ENCODE measurements around the gene PRRC2C. TPM values are rescaled to one million over a fixed set of nuclear protein-coding genes. Genes with fewer than 3 reads are reported as not detected.

Gene PRRC2C
- polyA plus RNA-seq, 1 donor from 2014 or later = 42.4 TPM

DNA sequence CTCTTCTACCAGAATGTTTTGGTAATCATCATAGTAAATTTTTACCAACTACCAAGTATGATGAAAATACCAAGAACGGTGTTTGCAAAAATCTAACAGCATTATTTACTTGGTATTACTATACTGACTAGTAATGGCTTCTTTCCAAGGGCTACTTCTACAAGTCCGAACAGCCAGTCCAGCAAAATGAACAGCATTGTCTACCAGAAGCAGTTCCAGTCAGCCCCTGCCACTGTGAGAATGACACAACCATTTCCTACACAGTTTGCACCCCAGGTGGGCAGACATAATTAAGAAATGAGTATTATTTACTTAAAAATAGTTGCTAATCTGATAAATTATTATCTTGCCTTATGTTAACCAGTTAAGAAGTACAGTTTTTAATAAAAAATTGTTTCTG lies 102.9 kb downstream of the PRRC2C start:
- Histone ChIP-seq H3K9me2 (ENCODE audit: insufficient read depth, low read length) (no peaks in the 10 kb centered on the region), H3K4me2 (ENCODE audit: low read length) (no peak overlapping the region), H3K36me3 (ENCODE audit: insufficient read depth, low read length) (peaks cover 18% of the 10 kb centered on the region), H4K20me1 (ENCODE audit: insufficient read depth) (no peaks in the 10 kb centered on the region), H3K27ac (ENCODE audit: low read length) (no peak overlapping the region), H3K9ac (ENCODE audit: low read length) (no peak overlapping the region), H3F3A (ENCODE audit: insufficient read depth, low read length, poor library complexity, severe bottlenecking) (no peaks in the 10 kb centered on the region), H2AFZ (ENCODE audit: low read depth, low read length) (no peak overlapping the region), H3K9me3 (ENCODE audit: low read length) (no peaks in the 10 kb centered on the region), H3K27me3 (ENCODE audit: insufficient read depth, low read depth, low read length) (no peaks in the 10 kb centered on the region), H3K79me2 (replicated peaks; ENCODE audit: insufficient read depth, low read length) (no peaks in the 10 kb centered on the region), H3K4me3 (ENCODE audit: low read length) (no peak overlapping the region)
- TF ChIP-seq EZH2 (IDR thresholded peaks at IDR 0.05; ENCODE audit: borderline replicate concordance, insufficient read depth, low read length, poor library complexity, severe bottlenecking) (no peak), MXI1 (conservative IDR thresholded peaks at IDR 0.05; ENCODE audit: poor library complexity, severe bottlenecking) (no peak), RAD21 (conservative IDR thresholded peaks at IDR 0.05) (no peak), POLR2AphosphoS5 (IDR thresholded peaks at IDR 0.05) (no peak), SMC3 (conservative IDR thresholded peaks at IDR 0.05; ENCODE audit: poor library complexity) (no peak), TAF1 (IDR thresholded peaks at IDR 0.05; ENCODE audit: low read depth) (no peak), EP300 (conservative IDR thresholded peaks at IDR 0.05; ENCODE audit: poor library complexity, severe bottlenecking) (no peak)
- TF ChIP-seq, protein P1, sequence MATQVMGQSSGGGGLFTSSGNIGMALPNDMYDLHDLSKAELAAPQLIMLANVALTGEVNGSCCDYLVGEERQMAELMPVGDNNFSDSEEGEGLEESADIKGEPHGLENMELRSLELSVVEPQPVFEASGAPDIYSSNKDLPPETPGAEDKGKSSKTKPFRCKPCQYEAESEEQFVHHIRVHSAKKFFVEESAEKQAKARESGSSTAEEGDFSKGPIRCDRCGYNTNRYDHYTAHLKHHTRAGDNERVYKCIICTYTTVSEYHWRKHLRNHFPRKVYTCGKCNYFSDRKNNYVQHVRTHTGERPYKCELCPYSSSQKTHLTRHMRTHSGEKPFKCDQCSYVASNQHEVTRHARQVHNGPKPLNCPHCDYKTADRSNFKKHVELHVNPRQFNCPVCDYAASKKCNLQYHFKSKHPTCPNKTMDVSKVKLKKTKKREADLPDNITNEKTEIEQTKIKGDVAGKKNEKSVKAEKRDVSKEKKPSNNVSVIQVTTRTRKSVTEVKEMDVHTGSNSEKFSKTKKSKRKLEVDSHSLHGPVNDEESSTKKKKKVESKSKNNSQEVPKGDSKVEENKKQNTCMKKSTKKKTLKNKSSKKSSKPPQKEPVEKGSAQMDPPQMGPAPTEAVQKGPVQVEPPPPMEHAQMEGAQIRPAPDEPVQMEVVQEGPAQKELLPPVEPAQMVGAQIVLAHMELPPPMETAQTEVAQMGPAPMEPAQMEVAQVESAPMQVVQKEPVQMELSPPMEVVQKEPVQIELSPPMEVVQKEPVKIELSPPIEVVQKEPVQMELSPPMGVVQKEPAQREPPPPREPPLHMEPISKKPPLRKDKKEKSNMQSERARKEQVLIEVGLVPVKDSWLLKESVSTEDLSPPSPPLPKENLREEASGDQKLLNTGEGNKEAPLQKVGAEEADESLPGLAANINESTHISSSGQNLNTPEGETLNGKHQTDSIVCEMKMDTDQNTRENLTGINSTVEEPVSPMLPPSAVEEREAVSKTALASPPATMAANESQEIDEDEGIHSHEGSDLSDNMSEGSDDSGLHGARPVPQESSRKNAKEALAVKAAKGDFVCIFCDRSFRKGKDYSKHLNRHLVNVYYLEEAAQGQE (IDR thresholded peaks at IDR 0.05; ENCODE audit: borderline replicate concordance) = no peak
- TF ChIP-seq, protein P2, sequence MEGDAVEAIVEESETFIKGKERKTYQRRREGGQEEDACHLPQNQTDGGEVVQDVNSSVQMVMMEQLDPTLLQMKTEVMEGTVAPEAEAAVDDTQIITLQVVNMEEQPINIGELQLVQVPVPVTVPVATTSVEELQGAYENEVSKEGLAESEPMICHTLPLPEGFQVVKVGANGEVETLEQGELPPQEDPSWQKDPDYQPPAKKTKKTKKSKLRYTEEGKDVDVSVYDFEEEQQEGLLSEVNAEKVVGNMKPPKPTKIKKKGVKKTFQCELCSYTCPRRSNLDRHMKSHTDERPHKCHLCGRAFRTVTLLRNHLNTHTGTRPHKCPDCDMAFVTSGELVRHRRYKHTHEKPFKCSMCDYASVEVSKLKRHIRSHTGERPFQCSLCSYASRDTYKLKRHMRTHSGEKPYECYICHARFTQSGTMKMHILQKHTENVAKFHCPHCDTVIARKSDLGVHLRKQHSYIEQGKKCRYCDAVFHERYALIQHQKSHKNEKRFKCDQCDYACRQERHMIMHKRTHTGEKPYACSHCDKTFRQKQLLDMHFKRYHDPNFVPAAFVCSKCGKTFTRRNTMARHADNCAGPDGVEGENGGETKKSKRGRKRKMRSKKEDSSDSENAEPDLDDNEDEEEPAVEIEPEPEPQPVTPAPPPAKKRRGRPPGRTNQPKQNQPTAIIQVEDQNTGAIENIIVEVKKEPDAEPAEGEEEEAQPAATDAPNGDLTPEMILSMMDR (IDR thresholded peaks at IDR 0.05; ENCODE audit: poor library complexity, severe bottlenecking) = no peak

DNA sequence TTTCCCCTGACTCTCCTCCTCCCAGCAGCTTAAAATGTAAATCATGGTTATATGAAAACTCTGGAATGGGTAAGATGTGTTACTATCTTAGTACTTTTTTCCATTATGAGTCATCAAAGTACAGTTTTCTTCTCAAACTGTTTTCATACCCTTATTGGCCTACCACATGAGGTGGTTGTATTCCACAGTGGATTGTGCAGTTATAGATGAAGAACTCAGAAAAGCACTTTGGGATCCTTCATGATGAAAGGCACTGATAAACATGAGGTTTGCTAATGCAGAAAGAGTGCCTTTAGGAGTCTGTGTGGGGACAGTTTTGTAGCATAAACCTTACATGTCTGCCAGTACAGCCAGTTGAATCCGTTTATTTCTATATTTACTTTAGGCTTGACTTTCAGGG lies 104.7 kb downstream of the PRRC2C start:
- TF ChIP-seq MXI1 (conservative IDR thresholded peaks at IDR 0.05; ENCODE audit: poor library complexity, severe bottlenecking) = no peak
- no peak overlapping the region for H3K9ac ChIP-seq (ENCODE audit: low read length)
- no peaks in the 10 kb centered on the region for H3K27me3 ChIP-seq (ENCODE audit: insufficient read depth, low read depth, low read length)
- H2AFZ ChIP-seq (ENCODE audit: low read depth, low read length) = no peak overlapping the region
- no peaks in the 10 kb centered on the region for H3K79me2 ChIP-seq (replicated peaks; ENCODE audit: insufficient read depth, low read length)
- H4K20me1 ChIP-seq (ENCODE audit: insufficient read depth) = no peaks in the 10 kb centered on the region
- H3K9me2 ChIP-seq (ENCODE audit: insufficient read depth, low read length) = no peaks in the 10 kb centered on the region
- H3K4me3 ChIP-seq (ENCODE audit: low read length) = no peak overlapping the region
- peaks cover 18% of the 10 kb centered on the region for H3K36me3 ChIP-seq (ENCODE audit: insufficient read depth, low read length)
- no peaks in the 10 kb centered on the region for H3F3A ChIP-seq (ENCODE audit: insufficient read depth, low read length, poor library complexity, severe bottlenecking)
- no peak overlapping the region for H3K27ac ChIP-seq (ENCODE audit: low read length)
- no peaks in the 10 kb centered on the region for H3K9me3 ChIP-seq (ENCODE audit: low read length)
- no peak overlapping the region for H3K4me2 ChIP-seq (ENCODE audit: low read length)

DNA sequence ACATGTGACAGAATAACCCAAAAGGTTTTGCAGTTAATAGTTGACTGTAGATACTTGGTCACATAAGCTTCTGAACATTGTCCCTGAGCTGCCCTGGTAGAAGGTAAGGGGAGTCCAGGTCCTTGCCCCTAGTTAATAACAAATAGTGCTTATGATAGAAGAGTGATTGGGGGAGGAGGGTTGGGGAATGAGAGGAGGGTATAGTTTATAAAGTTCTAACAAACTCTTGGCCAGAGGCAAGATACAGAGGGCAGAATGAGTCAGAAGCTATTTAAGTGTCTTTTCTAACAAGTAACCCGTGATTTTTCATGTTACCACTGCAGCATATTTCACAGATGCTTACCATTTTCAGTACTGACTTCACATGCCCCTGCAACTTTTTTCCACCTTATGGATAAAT lies 110.0 kb downstream of the PRRC2C start:
- H3K36me3 ChIP-seq (ENCODE audit: insufficient read depth, low read length) = peaks cover 5% of the 10 kb centered on the region
- H3K4me3 ChIP-seq (ENCODE audit: low read length) = no peak overlapping the region
- H3K27ac ChIP-seq (ENCODE audit: low read length) = no peak overlapping the region
- no peaks in the 10 kb centered on the region for H3F3A ChIP-seq (ENCODE audit: insufficient read depth, low read length, poor library complexity, severe bottlenecking)
- no peaks in the 10 kb centered on the region for H4K20me1 ChIP-seq (ENCODE audit: insufficient read depth)
- no peak overlapping the region for H3K4me2 ChIP-seq (ENCODE audit: low read length)
- TF ChIP-seq, protein P1 (IDR thresholded peaks at IDR 0.05; ENCODE audit: borderline replicate concordance) = no peak
- TF ChIP-seq EZH2 (IDR thresholded peaks at IDR 0.05; ENCODE audit: borderline replicate concordance, insufficient read depth, low read length, poor library complexity, severe bottlenecking) (no peak), MXI1 (conservative IDR thresholded peaks at IDR 0.05; ENCODE audit: poor library complexity, severe bottlenecking) (no peak), RAD21 (conservative IDR thresholded peaks at IDR 0.05) (no peak), POLR2AphosphoS5 (IDR thresholded peaks at IDR 0.05) (no peak), SMC3 (conservative IDR thresholded peaks at IDR 0.05; ENCODE audit: poor library complexity) (no peak)
- no peaks in the 10 kb centered on the region for H3K9me2 ChIP-seq (ENCODE audit: insufficient read depth, low read length)
- H3K27me3 ChIP-seq (ENCODE audit: insufficient read depth, low read depth, low read length) = no peaks in the 10 kb centered on the region
- H3K9ac ChIP-seq (ENCODE audit: low read length) = no peak overlapping the region
- H3K9me3 ChIP-seq (ENCODE audit: low read length) = no peaks in the 10 kb centered on the region
- no peak overlapping the region for H2AFZ ChIP-seq (ENCODE audit: low read depth, low read length)
- H3K79me2 ChIP-seq (replicated peaks; ENCODE audit: insufficient read depth, low read length) = no peaks in the 10 kb centered on the region
